Measurements from ENCODE around the gene NCKAP1.
"Not testable (repeated sequence)": the region's sequence is repeated elsewhere in the genome, so short reads cannot be mapped to it uniquely, and the experiment has no call there.

Gene NCKAP1

GRCh38 chr2:182913064-182913463 is 125.2 kb downstream of the NCKAP1 start:
- DNase-seq: no peak

- DNase-seq: no peak
Observed at GRCh38 chr2:182912518-182912915, 125.7 kb downstream of the NCKAP1 start.

GRCh38 chr2:182911813-182912517 is 126.3 kb downstream of the NCKAP1 start:
- DNase-seq: no peak

GRCh38 chr2:182910965-182911364 is 127.3 kb downstream of the NCKAP1 start:
- DNase-seq: no peak

- no peak for DNase-seq
Observed at GRCh38 chr2:182907081-182907830, 131.0 kb downstream of the NCKAP1 start.

- no peak for DNase-seq
Observed at GRCh38 chr2:182906454-182906853, 131.8 kb downstream of the NCKAP1 start.

GRCh38 chr2:182904844-182905243 is 133.4 kb downstream of the NCKAP1 start:
- no peak for DNase-seq

GRCh38 chr2:182903566-182903965 is 134.7 kb downstream of the NCKAP1 start:
- DNase-seq: no peak

- DNase-seq: peak in 11 of 56 donors; percentile 3 to 35 (median 12)
Observed at GRCh38 chr2:182901748-182902147, 136.5 kb downstream of the NCKAP1 start.

GRCh38 chr2:182898718-182899117 is 139.5 kb downstream of the NCKAP1 start:
- DNase-seq: no peak

- no peak for DNase-seq
Observed at GRCh38 chr2:182897137-182897536, 141.1 kb downstream of the NCKAP1 start.

GRCh38 chr2:182895798-182896197 is 142.5 kb downstream of the NCKAP1 start:
- no peak for DNase-seq

- DNase-seq: no peak
Observed at GRCh38 chr2:182895169-182895568, 143.1 kb downstream of the NCKAP1 start.

GRCh38 chr2:182894174-182894573 is 144.1 kb downstream of the NCKAP1 start:
- DNase-seq: no peak

GRCh38 chr2:182893666-182894065 is 144.6 kb downstream of the NCKAP1 start:
- no peak for DNase-seq

- DNase-seq: not testable (repeated sequence)
Observed at GRCh38 chr2:182893035-182893434, 145.2 kb downstream of the NCKAP1 start.

GRCh38 chr2:182891611-182892010 is 146.6 kb downstream of the NCKAP1 start:
- DNase-seq: no peak

GRCh38 chr2:182890773-182891378 is 147.4 kb downstream of the NCKAP1 start:
- no peak for DNase-seq

- no peak for DNase-seq
Observed at GRCh38 chr2:182890305-182890704, 148.0 kb downstream of the NCKAP1 start.

- no peak for DNase-seq
Observed at GRCh38 chr2:182887753-182888415, 150.4 kb downstream of the NCKAP1 start.

- DNase-seq: no peak
Observed at GRCh38 chr2:182887093-182887492, 151.2 kb downstream of the NCKAP1 start.

- DNase-seq: no peak
Observed at GRCh38 chr2:182885771-182886170, 152.5 kb downstream of the NCKAP1 start.
